GM12873 (cell line): ENCODE data around the gene CSNK1G2.

Experiments
- TF ChIP-seq, protein P1 (sequence below): IDR thresholded peaks from 2 replicates; pipeline ENCODE4 v1.5.1; 2012; ENCODE audit warnings: low read depth, mild to moderate bottlenecking, moderate library complexity, low read length, control low read depth; ENCODE audit not compliant: insufficient read depth; ENCODE audit errors: missing control alignments

Gene CSNK1G2

DNA sequence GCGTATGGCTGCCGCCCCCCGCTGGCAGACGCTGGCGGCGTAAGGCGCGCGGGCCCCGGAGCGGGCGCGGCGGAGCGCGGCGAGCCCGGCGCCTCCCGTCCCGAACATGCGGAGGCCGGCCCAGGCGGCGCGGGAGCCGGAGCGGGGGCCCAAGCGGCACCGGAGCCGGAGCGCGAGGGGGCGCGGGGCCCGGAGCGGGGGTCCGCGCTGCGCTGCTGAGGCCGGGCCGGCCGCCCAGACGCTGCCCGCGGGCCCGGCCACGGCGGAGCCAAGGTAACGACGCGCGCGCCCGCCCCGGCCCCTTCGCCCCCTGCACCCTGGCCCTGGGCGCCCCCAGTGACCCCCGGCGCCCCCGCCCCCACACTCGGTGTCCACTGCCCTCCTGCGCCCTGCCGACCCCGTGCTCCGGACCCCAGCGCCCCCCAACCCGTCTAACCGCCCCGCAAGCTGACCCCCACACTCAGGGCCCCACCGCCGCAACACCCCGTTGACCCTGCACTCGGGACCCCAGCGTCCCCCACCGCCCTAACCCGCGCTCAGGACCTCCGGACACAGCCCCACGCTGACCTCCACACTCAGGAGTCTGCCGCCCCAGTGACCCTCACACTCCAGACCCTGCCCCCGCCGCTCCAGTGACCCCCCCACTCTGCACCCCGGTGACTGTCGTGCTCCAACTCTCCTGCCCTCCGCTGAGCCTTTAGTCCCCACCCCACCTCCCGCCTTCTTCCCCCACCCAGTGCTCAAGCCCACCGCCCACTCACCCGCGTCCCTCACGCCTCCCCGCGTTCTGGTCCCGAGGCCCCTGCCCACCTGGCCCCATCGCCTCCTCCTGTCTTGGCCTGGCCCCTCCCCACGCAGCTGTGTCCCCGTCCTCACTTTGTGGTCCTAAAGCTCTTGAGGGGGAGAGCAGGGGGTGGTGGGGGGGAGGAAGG is at the start of gene CSNK1G2:
Gene CSNK1G2, plus strand, starts transcription at position 27 of the 932 bp plus-strand sequence. CDS start 28,601 bp downstream, outside the sequence.
- TF ChIP-seq, protein P1, sequence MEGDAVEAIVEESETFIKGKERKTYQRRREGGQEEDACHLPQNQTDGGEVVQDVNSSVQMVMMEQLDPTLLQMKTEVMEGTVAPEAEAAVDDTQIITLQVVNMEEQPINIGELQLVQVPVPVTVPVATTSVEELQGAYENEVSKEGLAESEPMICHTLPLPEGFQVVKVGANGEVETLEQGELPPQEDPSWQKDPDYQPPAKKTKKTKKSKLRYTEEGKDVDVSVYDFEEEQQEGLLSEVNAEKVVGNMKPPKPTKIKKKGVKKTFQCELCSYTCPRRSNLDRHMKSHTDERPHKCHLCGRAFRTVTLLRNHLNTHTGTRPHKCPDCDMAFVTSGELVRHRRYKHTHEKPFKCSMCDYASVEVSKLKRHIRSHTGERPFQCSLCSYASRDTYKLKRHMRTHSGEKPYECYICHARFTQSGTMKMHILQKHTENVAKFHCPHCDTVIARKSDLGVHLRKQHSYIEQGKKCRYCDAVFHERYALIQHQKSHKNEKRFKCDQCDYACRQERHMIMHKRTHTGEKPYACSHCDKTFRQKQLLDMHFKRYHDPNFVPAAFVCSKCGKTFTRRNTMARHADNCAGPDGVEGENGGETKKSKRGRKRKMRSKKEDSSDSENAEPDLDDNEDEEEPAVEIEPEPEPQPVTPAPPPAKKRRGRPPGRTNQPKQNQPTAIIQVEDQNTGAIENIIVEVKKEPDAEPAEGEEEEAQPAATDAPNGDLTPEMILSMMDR = peak; percentile 13

DNA sequence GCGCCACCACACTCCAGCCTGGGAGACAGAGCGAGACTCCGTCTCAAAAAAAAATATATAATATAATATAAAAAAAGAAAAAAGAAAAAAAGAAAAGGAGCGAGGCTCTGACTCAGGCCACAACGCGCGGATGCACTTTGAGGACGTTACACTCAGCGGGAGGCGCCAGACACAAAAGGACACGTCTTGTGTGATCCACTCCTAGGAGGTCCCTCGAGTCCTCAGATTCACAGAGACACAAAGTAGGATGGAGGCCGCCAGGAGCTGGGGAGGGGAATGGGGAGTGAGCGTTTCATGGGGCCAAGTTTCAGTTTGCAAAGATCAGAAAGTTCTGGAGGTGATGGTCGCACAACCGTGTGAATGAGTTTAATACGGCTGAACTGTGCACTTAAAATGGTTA is 47.2 kb upstream of the CSNK1G2 start:
- TF ChIP-seq, protein P1 = no peak

DNA sequence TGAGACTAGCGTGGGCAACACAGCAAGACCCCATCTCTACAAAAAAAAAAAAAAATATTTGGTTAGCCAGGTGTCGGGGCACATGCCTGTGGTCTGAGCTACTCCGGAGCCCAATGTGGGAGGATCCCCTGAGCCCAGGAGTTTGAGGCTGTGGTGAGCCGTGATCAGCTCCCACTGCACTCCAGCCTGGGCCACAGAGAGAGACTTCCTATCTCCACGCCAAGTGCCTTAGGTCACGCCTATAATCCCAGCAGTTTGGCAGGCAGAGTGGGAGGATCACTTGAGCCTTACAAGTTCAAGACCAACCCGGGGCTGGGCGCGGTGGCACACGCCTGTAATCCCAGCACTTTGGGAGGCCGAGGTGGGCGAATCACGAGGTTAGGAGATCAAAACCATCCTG is 44.5 kb upstream of the CSNK1G2 start:
- TF ChIP-seq, protein P1 = no peak

DNA sequence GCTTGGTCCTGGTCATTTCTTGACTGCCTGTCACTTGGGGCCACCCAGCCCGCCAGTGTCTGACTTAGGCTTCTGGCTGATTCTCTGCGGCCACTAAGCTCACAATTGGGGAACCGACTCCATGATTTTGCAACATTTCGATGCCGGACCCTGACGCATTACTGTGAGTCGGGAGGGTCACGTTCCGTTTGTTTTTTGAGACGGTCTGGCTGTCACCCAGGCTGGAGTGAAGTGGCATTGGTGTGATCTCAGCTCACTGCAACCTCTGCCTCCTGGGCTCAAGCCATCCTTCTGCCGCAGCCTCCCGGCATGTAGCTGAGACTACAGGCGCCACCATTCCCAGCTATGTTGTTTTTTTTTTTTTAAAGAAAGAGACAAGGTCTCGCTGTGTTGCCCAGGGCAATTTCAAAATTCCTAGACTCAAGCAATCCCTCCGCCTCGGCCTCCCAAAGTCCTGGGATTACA is 39.0 kb upstream of the CSNK1G2 start:
- TF ChIP-seq, protein P1 = no peak

DNA sequence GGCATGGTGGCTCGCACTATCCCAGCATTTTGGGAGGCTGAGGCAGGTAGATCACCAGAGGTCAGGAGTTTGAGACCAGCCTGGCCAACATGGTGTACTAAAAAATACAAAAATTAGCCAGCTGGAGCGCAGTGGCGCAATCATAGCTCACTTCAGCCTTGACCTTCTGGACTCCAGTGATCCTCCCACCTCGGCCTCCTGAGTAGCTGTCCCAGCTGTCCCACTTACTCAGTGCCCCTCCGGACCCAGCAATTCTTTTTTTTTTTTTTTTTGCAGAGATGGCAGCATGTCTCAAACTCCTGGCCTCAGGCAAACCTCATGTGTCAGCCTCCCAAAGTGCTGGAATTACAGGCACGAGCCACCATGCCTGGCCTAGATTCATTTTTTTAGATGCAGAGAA is 38.0 kb upstream of the CSNK1G2 start:
- TF ChIP-seq, protein P1 = no peak

DNA sequence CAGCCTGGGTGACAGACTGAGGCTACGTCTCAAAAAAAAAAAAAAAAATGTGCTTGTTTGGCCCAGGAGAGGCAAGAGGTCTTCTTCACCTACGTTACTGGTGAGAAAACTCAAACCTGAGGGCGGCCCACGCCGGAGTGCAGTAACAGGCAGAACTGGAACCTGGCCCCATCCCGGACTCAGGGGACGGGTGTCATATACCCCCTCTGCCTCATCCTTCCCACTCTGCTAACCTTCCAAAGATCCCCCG is 36.2 kb upstream of the CSNK1G2 start:
- TF ChIP-seq, protein P1 = no peak

DNA sequence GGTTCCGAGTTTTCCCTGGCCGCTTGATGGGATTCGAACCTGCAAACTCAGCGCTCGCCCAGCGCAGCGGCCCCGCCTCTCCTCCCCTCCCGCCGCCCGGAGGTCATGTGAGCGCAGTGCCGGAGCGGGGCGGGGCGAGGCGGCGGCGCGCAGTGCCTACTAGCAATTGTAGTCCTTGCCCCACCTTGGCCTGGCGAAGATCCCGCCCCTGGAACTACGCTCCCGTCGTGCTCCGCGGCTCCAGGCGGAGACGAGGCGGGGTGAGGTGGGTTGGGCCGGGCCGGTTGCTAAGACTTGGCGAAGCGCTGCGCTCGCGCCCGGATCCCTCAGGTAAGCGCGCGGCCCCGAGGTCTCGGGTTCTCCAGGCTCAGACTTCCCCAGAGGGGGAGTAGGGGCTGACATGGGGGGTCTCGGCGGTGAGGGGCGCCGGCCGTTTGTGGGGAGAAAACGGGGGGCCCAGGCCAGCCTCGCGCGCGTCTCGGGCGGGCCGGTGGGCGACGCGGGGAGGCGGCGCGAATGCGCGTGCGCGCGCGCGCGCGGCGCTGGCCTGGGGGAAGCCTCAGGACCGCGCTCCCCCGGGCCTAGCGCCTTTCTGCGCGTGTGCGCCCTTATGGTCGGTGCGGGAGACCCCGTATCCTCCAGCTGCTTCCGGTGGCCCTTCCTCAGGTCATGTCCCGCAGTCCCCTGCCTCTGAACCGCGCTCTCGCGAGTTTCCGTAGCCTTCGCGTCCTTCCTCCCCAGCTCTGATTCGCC is 35.7 kb upstream of the CSNK1G2 start, which contains the start of the genes ADAT3 and SCAMP4:
Gene ADAT3, plus strand, starts transcription at position 290 of the 753 bp plus-strand sequence. CDS start 6,649 bp downstream, outside the sequence.
Gene SCAMP4, plus strand, starts transcription at position 290 of the 753 bp plus-strand sequence. CDS start 9,621 bp downstream, outside the sequence.
- TF ChIP-seq, protein P1 = no peak
